Astrocyte (in vitro differentiated cells and primary cell): ENCODE measurements around the gene CD1D. TPM values are rescaled to one million over a fixed set of nuclear protein-coding genes. Genes with fewer than 3 reads are reported as not detected.

ENCODE experiments used
- DNase-seq: peaks from one replicate; pipeline ENCODE4 v3.0.0-alpha.2; 2010; ENCODE audit warnings: low read depth
- FAIRE-seq: peaks from 2 replicates; lab custom pipeline; 2011; peaks lifted over from hg19 to GRCh38; lab: Jason Lieb, UNC
- H2AFZ ChIP-seq: 2 replicates; pipeline ENCODE4 v1.6.0; 2012; ENCODE audit warnings: low read depth, low read length, inconsistent platforms
- H3K27ac ChIP-seq: 2 replicates; pipeline ENCODE4 v1.5.1; 2011; ENCODE audit warnings: low read depth, low read length, inconsistent platforms
- H3K27me3 ChIP-seq: 2 replicates; pipeline ENCODE4 v1.6.0; 2011; ENCODE audit warnings: low read length, inconsistent platforms; ENCODE audit not compliant: insufficient read depth
- H3K36me3 ChIP-seq: 2 replicates; pipeline ENCODE4 v1.5.1; 2011; ENCODE audit warnings: low read length, inconsistent platforms; ENCODE audit not compliant: insufficient read depth
- H3K4me1 ChIP-seq: 2 replicates; pipeline ENCODE4 v1.5.1; 2011; ENCODE audit warnings: low read length, inconsistent platforms; ENCODE audit not compliant: insufficient read depth
- H3K4me2 ChIP-seq: 2 replicates; pipeline ENCODE4 v1.6.0; 2012; ENCODE audit warnings: low read length, inconsistent platforms
- H3K4me3 ChIP-seq: 2 replicates; pipeline ENCODE4 v1.5.1; 2011; ENCODE audit warnings: low read depth, mild to moderate bottlenecking, low read length, inconsistent platforms; ENCODE audit not compliant: insufficient read depth
- H3K79me2 ChIP-seq: 2 replicates; pipeline ENCODE4 v1.6.0; 2012; ENCODE audit warnings: mild to moderate bottlenecking, low read length, inconsistent platforms; ENCODE audit not compliant: insufficient read depth
- H3K9ac ChIP-seq: 2 replicates; pipeline ENCODE4 v1.6.0; 2012; ENCODE audit warnings: mild to moderate bottlenecking, low read length, inconsistent platforms
- H3K9me3 ChIP-seq: 2 replicates; pipeline ENCODE4 v1.5.1; 2012; ENCODE audit warnings: low read depth, mild to moderate bottlenecking, low read length, inconsistent platforms; ENCODE audit not compliant: insufficient read depth
- H4K20me1 ChIP-seq: 2 replicates; pipeline ENCODE4 v1.6.0; 2012; ENCODE audit warnings: low read length, inconsistent platforms; ENCODE audit not compliant: insufficient read depth
- H3K27ac Mint-ChIP-seq: one replicate; pipeline ENCODE4 v1.8.0; 2021; ENCODE audit warnings: mild to moderate bottlenecking, mixed read lengths; ENCODE audit not compliant: unreplicated experiment
- H3K27me3 Mint-ChIP-seq: one replicate; pipeline ENCODE4 v1.8.0; 2021; ENCODE audit warnings: low read depth, mixed read lengths; ENCODE audit not compliant: unreplicated experiment
- H3K36me3 Mint-ChIP-seq: one replicate; pipeline ENCODE4 v1.8.0; 2021; ENCODE audit warnings: low read depth, mixed read lengths; ENCODE audit not compliant: unreplicated experiment
- H3K4me1 Mint-ChIP-seq: one replicate; pipeline ENCODE4 v1.8.0; 2021; ENCODE audit warnings: low read depth, mixed read lengths; ENCODE audit not compliant: unreplicated experiment
- H3K4me3 Mint-ChIP-seq: one replicate; pipeline ENCODE4 v1.8.0; 2021; ENCODE audit warnings: mild to moderate bottlenecking, moderate library complexity, mixed read lengths; ENCODE audit not compliant: unreplicated experiment
- H3K9me3 Mint-ChIP-seq: one replicate; pipeline ENCODE4 v1.8.0; 2021; ENCODE audit warnings: mild to moderate bottlenecking, mixed read lengths; ENCODE audit not compliant: unreplicated experiment
- EZH2 ChIP-seq: IDR thresholded peaks from 2 replicates; pipeline ENCODE4 v1.6.1; 2012; ENCODE audit warnings: mild to moderate bottlenecking, low read length, inconsistent platforms; ENCODE audit not compliant: insufficient read depth
- total RNA-seq: library from RNA; stranded (reverse); gene quantifications from 2 replicates; pipeline ENCODE4 v1.2.1, GENCODE V29; 2021
- TF ChIP-seq, protein P1 (sequence below): IDR thresholded peaks from 2 replicates; pipeline ENCODE4 v1.5.1; 2011; ENCODE audit warnings: low read depth, mild to moderate bottlenecking, inconsistent platforms, low read length, moderate library complexity; ENCODE audit not compliant: insufficient read depth

CD1D gene
- total RNA-seq, 1 donor from 2014 or later: 0.18 TPM

DNA sequence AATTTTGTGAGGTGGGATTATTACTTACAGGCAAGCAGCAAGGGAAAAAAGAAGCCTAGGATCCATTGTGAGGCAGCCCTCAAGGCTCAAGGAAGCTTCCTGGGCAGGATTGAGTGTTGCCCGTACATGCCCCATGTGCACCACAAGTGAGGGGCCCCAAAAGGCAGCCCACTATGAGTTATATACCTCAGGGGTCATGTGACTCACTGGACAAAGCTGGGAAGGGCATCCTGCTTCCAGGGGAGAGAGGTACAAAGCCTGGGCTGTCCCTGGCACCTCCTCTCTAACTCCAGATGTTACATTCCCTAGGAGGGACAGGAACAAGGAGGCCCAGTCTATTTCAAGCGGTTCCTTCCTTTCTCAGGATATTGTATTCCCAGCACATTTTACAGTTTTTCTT is 34.0 kb upstream of the CD1D start:
- no peaks in the 10 kb centered on the region for H4K20me1 ChIP-seq
- no peak overlapping the region for H3K27ac ChIP-seq
- H3K9ac ChIP-seq: no peak overlapping the region
- H3K4me3 ChIP-seq: no peak overlapping the region
- Mint-ChIP-seq H3K36me3 (no peaks in the 10 kb centered on the region), H3K9me3 (no peaks in the 10 kb centered on the region), H3K4me3 (no peak overlapping the region), H3K27ac (no peak overlapping the region), H3K27me3 (peaks cover 1% of the 10 kb centered on the region), H3K4me1 (peaks cover 7% of the 10 kb centered on the region)
- no peak overlapping the region for H2AFZ ChIP-seq
- H3K4me1 ChIP-seq: peaks cover 10% of the 10 kb centered on the region
- no peaks in the 10 kb centered on the region for H3K79me2 ChIP-seq
- H3K36me3 ChIP-seq: no peaks in the 10 kb centered on the region
- TF ChIP-seq, protein P1, sequence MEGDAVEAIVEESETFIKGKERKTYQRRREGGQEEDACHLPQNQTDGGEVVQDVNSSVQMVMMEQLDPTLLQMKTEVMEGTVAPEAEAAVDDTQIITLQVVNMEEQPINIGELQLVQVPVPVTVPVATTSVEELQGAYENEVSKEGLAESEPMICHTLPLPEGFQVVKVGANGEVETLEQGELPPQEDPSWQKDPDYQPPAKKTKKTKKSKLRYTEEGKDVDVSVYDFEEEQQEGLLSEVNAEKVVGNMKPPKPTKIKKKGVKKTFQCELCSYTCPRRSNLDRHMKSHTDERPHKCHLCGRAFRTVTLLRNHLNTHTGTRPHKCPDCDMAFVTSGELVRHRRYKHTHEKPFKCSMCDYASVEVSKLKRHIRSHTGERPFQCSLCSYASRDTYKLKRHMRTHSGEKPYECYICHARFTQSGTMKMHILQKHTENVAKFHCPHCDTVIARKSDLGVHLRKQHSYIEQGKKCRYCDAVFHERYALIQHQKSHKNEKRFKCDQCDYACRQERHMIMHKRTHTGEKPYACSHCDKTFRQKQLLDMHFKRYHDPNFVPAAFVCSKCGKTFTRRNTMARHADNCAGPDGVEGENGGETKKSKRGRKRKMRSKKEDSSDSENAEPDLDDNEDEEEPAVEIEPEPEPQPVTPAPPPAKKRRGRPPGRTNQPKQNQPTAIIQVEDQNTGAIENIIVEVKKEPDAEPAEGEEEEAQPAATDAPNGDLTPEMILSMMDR: no peak
- no peak for TF ChIP-seq EZH2
- no peaks in the 10 kb centered on the region for H3K27me3 ChIP-seq
- H3K4me2 ChIP-seq: peak overlapping the region; percentile 36
- no peak for FAIRE-seq
- no peak for DNase-seq
- no peaks in the 10 kb centered on the region for H3K9me3 ChIP-seq

DNA sequence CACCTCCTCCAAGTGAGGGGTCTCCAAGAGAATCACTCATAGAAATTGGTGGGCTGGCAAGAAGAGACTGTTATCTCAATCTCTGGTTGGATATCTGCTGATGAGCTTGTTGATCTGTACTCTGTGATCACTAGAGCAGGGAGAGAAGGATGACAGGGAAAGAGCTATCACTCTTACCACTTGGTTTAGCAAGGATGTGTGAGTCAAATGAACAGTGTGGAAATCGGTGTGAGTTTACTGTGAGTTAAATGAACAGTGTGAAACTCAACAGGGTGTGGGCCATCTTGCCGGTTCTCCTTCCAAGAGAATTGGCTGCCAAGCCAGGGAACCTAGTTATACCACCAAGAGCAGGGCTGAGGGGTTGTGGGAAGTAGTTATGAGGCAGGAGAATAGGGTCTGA is 33.3 kb upstream of the CD1D start:
- H3K9me3 ChIP-seq: no peaks in the 10 kb centered on the region
- Mint-ChIP-seq H3K9me3 (no peaks in the 10 kb centered on the region), H3K36me3 (no peaks in the 10 kb centered on the region), H3K27ac (no peak overlapping the region), H3K4me3 (no peak overlapping the region), H3K27me3 (peaks cover 1% of the 10 kb centered on the region), H3K4me1 (peaks cover 7% of the 10 kb centered on the region)
- H3K4me1 ChIP-seq: peaks cover 10% of the 10 kb centered on the region
- no peak for DNase-seq
- FAIRE-seq: no peak
- no peaks in the 10 kb centered on the region for H3K36me3 ChIP-seq
- H3K4me2 ChIP-seq: no peak overlapping the region
- H3K9ac ChIP-seq: no peak overlapping the region
- no peak for TF ChIP-seq EZH2
- TF ChIP-seq, protein P1: no peak
- no peak overlapping the region for H2AFZ ChIP-seq
- H3K4me3 ChIP-seq: no peak overlapping the region
- H3K79me2 ChIP-seq: no peaks in the 10 kb centered on the region
- no peaks in the 10 kb centered on the region for H3K27me3 ChIP-seq
- no peaks in the 10 kb centered on the region for H4K20me1 ChIP-seq
- H3K27ac ChIP-seq: no peak overlapping the region

DNA sequence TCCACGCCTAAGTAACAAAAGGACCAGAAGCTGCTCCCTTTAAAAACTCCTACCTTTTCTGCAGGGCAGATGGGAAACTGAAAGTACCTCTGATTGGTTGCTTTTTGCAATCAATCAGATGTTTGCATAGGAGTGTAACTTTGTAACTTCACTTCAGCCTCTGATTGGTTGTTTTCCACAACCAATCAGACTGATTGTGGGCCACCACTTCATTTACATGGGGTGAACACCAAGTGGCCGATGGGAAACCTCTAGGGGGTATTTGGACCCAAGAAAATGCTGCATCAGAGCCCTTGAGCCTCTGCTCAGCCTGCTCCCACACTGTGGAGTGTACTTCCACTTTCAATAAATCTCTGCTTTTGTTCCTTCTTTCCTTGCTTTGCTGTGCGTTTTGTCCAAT is 32.8 kb upstream of the CD1D start:
- Histone ChIP-seq H2AFZ (no peak overlapping the region), H3K4me2 (no peak overlapping the region), H3K9me3 (no peaks in the 10 kb centered on the region), H3K27ac (no peak overlapping the region), H3K4me1 (peaks cover 10% of the 10 kb centered on the region), H3K4me3 (no peak overlapping the region), H3K36me3 (no peaks in the 10 kb centered on the region), H3K79me2 (no peaks in the 10 kb centered on the region), H4K20me1 (no peaks in the 10 kb centered on the region), H3K27me3 (no peaks in the 10 kb centered on the region), H3K9ac (no peak overlapping the region)
- Mint-ChIP-seq H3K27ac (no peak overlapping the region), H3K27me3 (peaks cover 1% of the 10 kb centered on the region), H3K4me1 (peaks cover 7% of the 10 kb centered on the region), H3K36me3 (no peaks in the 10 kb centered on the region), H3K9me3 (no peaks in the 10 kb centered on the region), H3K4me3 (no peak overlapping the region)
- FAIRE-seq (no peak), DNase-seq (no peak)
- TF ChIP-seq, protein P1: no peak
- TF ChIP-seq EZH2: no peak
